IMR-90 (cell line): ENCODE results near the gene CRYGN. TPM values are rescaled to one million over a fixed set of nuclear protein-coding genes. Genes with fewer than 3 reads are reported as not detected.

Experiments
- ATAC-seq: fragments of 200-7000 bp; cut with Tn5 transposase; 2 replicates; pipeline ENCODE4 v1.9.1; 2020; ENCODE audit warnings: low read depth, mild to moderate bottlenecking, moderate library complexity
- BruUV-seq: library from RNA; stranded (reverse); fragments of 400-500 nt; replicated peaks from 2 replicates; lab custom pipeline; 2021; lab: Mats Ljungman, UMichigan
- CTCF ChIA-PET: fragments of 300-600 bp; formaldehyde crosslinking; extraction: SDS; loops from one replicate; lab custom pipeline; 2021; ENCODE audit warnings: antibody characterized with exemption; lab: Yijun Ruan, JAX
- POLR2A ChIA-PET: fragments of 300-600 bp; sonication (Branson Sonifier 250); formaldehyde crosslinking; loops from one replicate; lab custom pipeline; 2022; ENCODE audit warnings: antibody characterized with exemption; ENCODE audit not compliant: unreplicated experiment; lab: Charles Lee
- DNase-seq: peaks from one replicate; pipeline ENCODE4 v3.0.0; 2013
- H2AFZ ChIP-seq: replicated peaks from 2 replicates; pipeline ENCODE3; 2013; ENCODE audit warnings: low read length, mild to moderate bottlenecking; ENCODE audit not compliant: poor library complexity
- H2AK5ac ChIP-seq: 2 replicates; pipeline ENCODE4 v1.6.1; 2013; ENCODE audit warnings: low read depth, low read length, inconsistent platforms
- H2AK9ac ChIP-seq: replicated peaks from 2 replicates; pipeline ENCODE3; 2013; ENCODE audit warnings: mild to moderate bottlenecking, low read depth, low read length, moderate library complexity; ENCODE audit not compliant: poor library complexity
- H2BK120ac ChIP-seq: 2 replicates; pipeline ENCODE4 v1.6.1; 2013; ENCODE audit warnings: low read depth, low read length, inconsistent platforms
- H2BK15ac ChIP-seq: 3 replicates; pipeline ENCODE4 v1.6.1; 2013; ENCODE audit warnings: low read depth, low read length, inconsistent platforms
- H2BK20ac ChIP-seq: 2 replicates; pipeline ENCODE4 v1.6.1; 2013; ENCODE audit warnings: low read depth, mild to moderate bottlenecking, inconsistent platforms, low read length, moderate library complexity
- H2BK5ac ChIP-seq: 2 replicates; pipeline ENCODE4 v1.6.1; 2013; ENCODE audit warnings: mild to moderate bottlenecking, low read depth, low read length, inconsistent platforms; ENCODE audit not compliant: poor library complexity, severe bottlenecking
- H3K14ac ChIP-seq: replicated peaks from 2 replicates; pipeline ENCODE4 v1.6.1; 2013; ENCODE audit warnings: low read depth, low read length, inconsistent platforms
- H3K18ac ChIP-seq: 2 replicates; pipeline ENCODE4 v1.6.1; 2013; ENCODE audit warnings: low read depth, low read length, control low read depth
- H3K23ac ChIP-seq: 2 replicates; pipeline ENCODE4 v1.6.1; 2013; ENCODE audit warnings: low read depth, low read length, inconsistent platforms
- H3K27ac ChIP-seq: 2 replicates; pipeline ENCODE4 v1.5.1; 2013; ENCODE audit warnings: mild to moderate bottlenecking, control low read depth, low read length; ENCODE audit not compliant: insufficient read depth
- H3K27me3 ChIP-seq: 2 replicates; pipeline ENCODE4 v1.6.1; 2013; ENCODE audit warnings: low read length; ENCODE audit not compliant: control insufficient read depth, insufficient read depth
- H3K36me3 ChIP-seq: 2 replicates; pipeline ENCODE4 v1.6.1; 2013; ENCODE audit warnings: low read length, mixed read lengths; ENCODE audit not compliant: control insufficient read depth, insufficient read depth
- H3K4ac ChIP-seq: 2 replicates; pipeline ENCODE4 v1.6.1; 2013; ENCODE audit warnings: low read depth, low read length, inconsistent platforms
- H3K4me1 ChIP-seq: 2 replicates; pipeline ENCODE4 v1.6.1; 2013; ENCODE audit warnings: low read length, mixed read lengths; ENCODE audit not compliant: control insufficient read depth, insufficient read depth
- H3K4me2 ChIP-seq: 2 replicates; pipeline ENCODE4 v1.6.1; 2013; ENCODE audit warnings: low read depth, mild to moderate bottlenecking, control low read depth, low read length, moderate library complexity
- H3K4me3 ChIP-seq: 2 replicates; pipeline ENCODE4 v1.5.1; 2013; ENCODE audit warnings: low read depth, mild to moderate bottlenecking, control low read depth, low read length, moderate library complexity; ENCODE audit not compliant: insufficient read depth
- H3K56ac ChIP-seq: 2 replicates; pipeline ENCODE4 v1.6.1; 2013; ENCODE audit warnings: low read length, inconsistent platforms; ENCODE audit not compliant: insufficient read depth; ENCODE audit errors: extremely low read depth
- H3K79me1 ChIP-seq, 2 experiments: 2 replicates each; pipeline ENCODE4 v1.6.1; 2013; ENCODE audit warnings: low read length in 2 of 2, inconsistent platforms in 1 of 2, low read depth in 1 of 2
- H3K9ac ChIP-seq: 2 replicates; pipeline ENCODE4 v1.6.1; 2013; ENCODE audit warnings: low read depth, low read length, control low read depth
- H3K9me1 ChIP-seq: 2 replicates; pipeline ENCODE4 v1.6.1; 2013; ENCODE audit warnings: low read length, inconsistent platforms; ENCODE audit not compliant: insufficient read depth
- H3K9me3 ChIP-seq: 2 replicates; pipeline ENCODE4 v1.6.1; 2013; ENCODE audit warnings: low read length; ENCODE audit not compliant: control insufficient read depth, insufficient read depth
- H4K20me1 ChIP-seq: 2 replicates; pipeline ENCODE4 v1.6.1; 2013; ENCODE audit warnings: low read length, inconsistent platforms; ENCODE audit not compliant: insufficient read depth
- H4K5ac ChIP-seq: 2 replicates; pipeline ENCODE4 v1.6.1; 2013; ENCODE audit warnings: mild to moderate bottlenecking, low read depth, low read length, control low read depth
- H4K8ac ChIP-seq, 2 experiments: 2 replicates each; pipeline ENCODE4 v1.6.1; 2013; ENCODE audit warnings: low read depth in 2 of 2, low read length in 2 of 2, control low read depth in 1 of 2, inconsistent platforms in 1 of 2
- H4K91ac ChIP-seq: 2 replicates; pipeline ENCODE4 v1.6.1; 2013; ENCODE audit warnings: low read depth, low read length, inconsistent platforms; ENCODE audit not compliant: insufficient read depth
- BHLHE40 ChIP-seq: fragments of 150-350 bp; IDR thresholded peaks from 2 replicates; pipeline ENCODE4 v1.6.1; 2016; ENCODE audit warnings: mild to moderate bottlenecking, low read depth, low read length
- CEBPB ChIP-seq: IDR thresholded peaks from 2 replicates; pipeline ENCODE4 v1.6.1; 2012; ENCODE audit warnings: low read depth, low read length, improper control_type of control experiment
- FOS ChIP-seq: fragments of 150-350 bp; IDR thresholded peaks from 2 replicates; pipeline ENCODE4 v1.6.1; 2016; ENCODE audit warnings: low read depth, low read length
- MAFK ChIP-seq: IDR thresholded peaks from 2 replicates; pipeline ENCODE4 v1.6.1; 2012; ENCODE audit warnings: low read depth, low read length, improper control_type of control experiment
- MXI1 ChIP-seq: IDR thresholded peaks from 2 replicates; pipeline ENCODE4 v1.6.1; 2012; ENCODE audit warnings: low read depth, mild to moderate bottlenecking, low read length, moderate library complexity, borderline replicate concordance
- NFE2L2 ChIP-seq: fragments of 150-350 bp; IDR thresholded peaks from 2 replicates; pipeline ENCODE4 v1.6.1; 2016; ENCODE audit warnings: low read depth, mild to moderate bottlenecking, low read length
- POLR2A ChIP-seq: IDR thresholded peaks from 2 replicates; pipeline ENCODE4 v1.6.1; 2012; ENCODE audit warnings: mild to moderate bottlenecking, low read depth, low read length
- RAD21 ChIP-seq: IDR thresholded peaks from 2 replicates; pipeline ENCODE4 v1.6.1; 2012; ENCODE audit warnings: low read length, improper control_type of control experiment
- RCOR1 ChIP-seq: IDR thresholded peaks from 2 replicates; pipeline ENCODE4 v1.6.1; 2012; ENCODE audit warnings: mild to moderate bottlenecking, low read length, improper control_type of control experiment; ENCODE audit not compliant: insufficient replicate concordance
- RFX5 ChIP-seq: IDR thresholded peaks from 2 replicates; pipeline ENCODE4 v1.8.0; 2012; ENCODE audit warnings: low read depth, mild to moderate bottlenecking, low read length, moderate library complexity
- SMC3 ChIP-seq: fragments of 150-350 bp; IDR thresholded peaks from 2 replicates; pipeline ENCODE4 v1.6.1; 2016; ENCODE audit warnings: low read depth, mild to moderate bottlenecking, antibody characterized with exemption, low read length, moderate library complexity
- WGBS, 2 experiments: methylation state at CpG; one replicate each; pipeline versions ENCODE4 v1.1.5 to v1.1.7; 2013; ENCODE audit warnings: missing lambda C conversion rate in 2 of 2; ENCODE audit not compliant: insufficient read length in 1 of 2; ENCODE audit errors: extremely low coverage in 2 of 2; 5-methylcytosine and 5-hydroxymethylcytosine counted together
- dilution Hi-C: fragments of 300-500 bp; cut with HindIII; formaldehyde crosslinking; loops from one replicate; pipeline ENCODE4 v1.14.3; 2018; ENCODE audit warnings: low sequenced_read_pairs; ENCODE audit not compliant: unreplicated experiment
- in situ Hi-C: fragments of 300-500 bp; cut with MboI; formaldehyde crosslinking; loops from 3 replicates; pipeline ENCODE4 v1.14.3; 2019; ENCODE audit warnings: low sequenced_read_pairs, inconsistent platforms, mixed read lengths
- intact Hi-C: fragments of 100-400 bp; cut with micrococcal nuclease; formaldehyde crosslinking; loops from 2 replicates; pipeline ENCODE4 v1.10.0; 2022
- polyA plus RNA-seq, 3 experiments: library from polyadenylated mRNA; depleted of rRNA; stranded (reverse); fragments of >200 nt; gene quantifications; 2 replicates each; pipeline ENCODE4 v1.2.3, GENCODE V29; 2012; ENCODE audit warnings: low replicate concordance in 1 of 3
- total RNA-seq: library from RNA; depleted of rRNA; stranded (reverse); fragments of >200 nt; gene quantifications from 2 replicates; pipeline ENCODE4 v1.2.3, GENCODE V29; 2012
- TF ChIP-seq, protein P1 (sequence below): fragments of 150-350 bp; IDR thresholded peaks from 2 replicates; pipeline ENCODE4 v1.6.1; 2017; ENCODE audit warnings: mild to moderate bottlenecking, antibody characterized with exemption, low read length, low read depth
- TF ChIP-seq, protein P2 (sequence below): conservative IDR thresholded peaks from 2 replicates; pipeline ENCODE4 v1.5.1; 2012; ENCODE audit warnings: mild to moderate bottlenecking, low read depth, low read length, improper control_type of control experiment
- TF ChIP-seq, protein P3 (sequence below): fragments of 150-350 bp; IDR thresholded peaks from 2 replicates; pipeline ENCODE4 v1.6.1; 2016; ENCODE audit warnings: low read depth, mild to moderate bottlenecking, low read length, moderate library complexity, borderline replicate concordance

The CRYGN gene
- total and polyA plus RNA-seq, 2 of the 4 experiments (the other 2 are of a cell fraction) = not detected

DNA sequence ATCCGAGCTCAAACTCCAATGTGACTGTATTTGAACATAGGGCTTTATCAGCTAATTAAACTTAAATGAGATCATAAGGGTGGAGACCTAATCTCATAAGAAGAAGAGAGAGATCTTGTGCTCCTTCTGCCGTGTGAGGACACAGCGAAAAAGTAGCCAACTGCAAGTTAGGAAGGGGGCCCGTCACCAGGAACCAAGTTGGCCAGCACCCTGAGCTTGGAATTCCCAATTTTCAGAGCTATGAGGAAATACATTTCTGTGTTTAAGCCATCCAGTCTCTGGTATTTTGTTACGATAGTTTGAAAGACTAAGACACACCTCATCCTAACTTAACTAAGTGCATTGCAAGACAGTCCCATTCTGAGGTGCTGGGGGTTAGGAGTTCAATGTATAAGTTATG is 16.0 kb downstream of the CRYGN start:
- intact Hi-C loops = no loop called here
- CTCF ChIA-PET = no interaction called here

More for the DNA sequence above, 16.0 kb downstream of the CRYGN start:
- H2AK9ac ChIP-seq = no peak overlapping the region
- no peak overlapping the region for H3K4me2 ChIP-seq
- H3K9me1 ChIP-seq = peaks cover 8% of the 10 kb centered on the region
- no peak overlapping the region for H3K18ac ChIP-seq
- H3K27me3 ChIP-seq = peaks cover 2% of the 10 kb centered on the region; the same call in 1 of the 2 replicates
- TF ChIP-seq MAFK = no peak
- TF ChIP-seq, protein P1, sequence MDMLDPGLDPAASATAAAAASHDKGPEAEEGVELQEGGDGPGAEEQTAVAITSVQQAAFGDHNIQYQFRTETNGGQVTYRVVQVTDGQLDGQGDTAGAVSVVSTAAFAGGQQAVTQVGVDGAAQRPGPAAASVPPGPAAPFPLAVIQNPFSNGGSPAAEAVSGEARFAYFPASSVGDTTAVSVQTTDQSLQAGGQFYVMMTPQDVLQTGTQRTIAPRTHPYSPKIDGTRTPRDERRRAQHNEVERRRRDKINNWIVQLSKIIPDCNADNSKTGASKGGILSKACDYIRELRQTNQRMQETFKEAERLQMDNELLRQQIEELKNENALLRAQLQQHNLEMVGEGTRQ = no peak
- TF ChIP-seq, protein P2, sequence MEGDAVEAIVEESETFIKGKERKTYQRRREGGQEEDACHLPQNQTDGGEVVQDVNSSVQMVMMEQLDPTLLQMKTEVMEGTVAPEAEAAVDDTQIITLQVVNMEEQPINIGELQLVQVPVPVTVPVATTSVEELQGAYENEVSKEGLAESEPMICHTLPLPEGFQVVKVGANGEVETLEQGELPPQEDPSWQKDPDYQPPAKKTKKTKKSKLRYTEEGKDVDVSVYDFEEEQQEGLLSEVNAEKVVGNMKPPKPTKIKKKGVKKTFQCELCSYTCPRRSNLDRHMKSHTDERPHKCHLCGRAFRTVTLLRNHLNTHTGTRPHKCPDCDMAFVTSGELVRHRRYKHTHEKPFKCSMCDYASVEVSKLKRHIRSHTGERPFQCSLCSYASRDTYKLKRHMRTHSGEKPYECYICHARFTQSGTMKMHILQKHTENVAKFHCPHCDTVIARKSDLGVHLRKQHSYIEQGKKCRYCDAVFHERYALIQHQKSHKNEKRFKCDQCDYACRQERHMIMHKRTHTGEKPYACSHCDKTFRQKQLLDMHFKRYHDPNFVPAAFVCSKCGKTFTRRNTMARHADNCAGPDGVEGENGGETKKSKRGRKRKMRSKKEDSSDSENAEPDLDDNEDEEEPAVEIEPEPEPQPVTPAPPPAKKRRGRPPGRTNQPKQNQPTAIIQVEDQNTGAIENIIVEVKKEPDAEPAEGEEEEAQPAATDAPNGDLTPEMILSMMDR = no peak
- TF ChIP-seq POLR2A = no peak
- TF ChIP-seq, protein P3, sequence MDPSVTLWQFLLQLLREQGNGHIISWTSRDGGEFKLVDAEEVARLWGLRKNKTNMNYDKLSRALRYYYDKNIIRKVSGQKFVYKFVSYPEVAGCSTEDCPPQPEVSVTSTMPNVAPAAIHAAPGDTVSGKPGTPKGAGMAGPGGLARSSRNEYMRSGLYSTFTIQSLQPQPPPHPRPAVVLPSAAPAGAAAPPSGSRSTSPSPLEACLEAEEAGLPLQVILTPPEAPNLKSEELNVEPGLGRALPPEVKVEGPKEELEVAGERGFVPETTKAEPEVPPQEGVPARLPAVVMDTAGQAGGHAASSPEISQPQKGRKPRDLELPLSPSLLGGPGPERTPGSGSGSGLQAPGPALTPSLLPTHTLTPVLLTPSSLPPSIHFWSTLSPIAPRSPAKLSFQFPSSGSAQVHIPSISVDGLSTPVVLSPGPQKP = no peak
- TF ChIP-seq MXI1 = no peak
- no peak for TF ChIP-seq RCOR1
- TF ChIP-seq CEBPB = no peak
- TF ChIP-seq RAD21 = no peak
- TF ChIP-seq BHLHE40 = no peak
- TF ChIP-seq RFX5 = no peak
- no peak for TF ChIP-seq SMC3
- TF ChIP-seq NFE2L2 = no peak
- TF ChIP-seq FOS = no peak
- no peak overlapping the region for H3K23ac ChIP-seq
- dilution Hi-C loops (no loop called here), in situ Hi-C loops (no loop called here)
- WGBS, 2 experiments = no CpG with 5 or more reads among the region's 5 CpGs
- no peak overlapping the region for H3K14ac ChIP-seq
- H3K56ac ChIP-seq = no peak overlapping the region
- no peak overlapping the region for H2BK15ac ChIP-seq
- no peak overlapping the region for H4K91ac ChIP-seq
- no peak overlapping the region for H2BK5ac ChIP-seq
- no peak overlapping the region for H2AK5ac ChIP-seq
- no peak overlapping the region for H4K8ac ChIP-seq
- no TSS peak for BruUV-seq
- H2AFZ ChIP-seq = no peak overlapping the region
- POLR2A ChIA-PET = no interaction called here
- H3K27ac ChIP-seq = no peak overlapping the region
- no peaks in the 10 kb centered on the region; a peak in 1 of 4 replicates for H3K79me1 ChIP-seq
- no peak overlapping the region for H2BK20ac ChIP-seq
- peaks cover 5% of the 10 kb centered on the region; the same call in 1 of the 2 replicates for H4K20me1 ChIP-seq
- peaks cover 27% of the 10 kb centered on the region for H3K4me1 ChIP-seq
- H3K4me3 ChIP-seq = no peak overlapping the region
- peaks cover 20% of the 10 kb centered on the region for H3K9me3 ChIP-seq
- ATAC-seq (no peak), DNase-seq (no peak)
- H3K4ac ChIP-seq = no peak overlapping the region
- no peak overlapping the region for H3K9ac ChIP-seq
- no peak overlapping the region for H4K5ac ChIP-seq
- no peaks in the 10 kb centered on the region for H3K36me3 ChIP-seq
- H2BK120ac ChIP-seq = no peak overlapping the region
